Stimulated activated CD8-positive, alpha-beta memory T cell treated with anti-CD3 and anti-CD28 coated beads, Interleukin-12 subunit alpha, Interleukin-12 subunit beta, amount 100 ng/mL, for 24 hours (primary cell): ENCODE measurements around the gene PROZ.
"Not testable (repeated sequence)": the region's sequence is repeated elsewhere in the genome, so short reads cannot be mapped to it uniquely, and the experiment has no call there.

Experiments used
- DNase-seq: peaks from one replicate; pipeline ENCODE4 v3.0.0-alpha.2; 2020; ENCODE audit errors: extremely low read depth

The PROZ gene, protein sequence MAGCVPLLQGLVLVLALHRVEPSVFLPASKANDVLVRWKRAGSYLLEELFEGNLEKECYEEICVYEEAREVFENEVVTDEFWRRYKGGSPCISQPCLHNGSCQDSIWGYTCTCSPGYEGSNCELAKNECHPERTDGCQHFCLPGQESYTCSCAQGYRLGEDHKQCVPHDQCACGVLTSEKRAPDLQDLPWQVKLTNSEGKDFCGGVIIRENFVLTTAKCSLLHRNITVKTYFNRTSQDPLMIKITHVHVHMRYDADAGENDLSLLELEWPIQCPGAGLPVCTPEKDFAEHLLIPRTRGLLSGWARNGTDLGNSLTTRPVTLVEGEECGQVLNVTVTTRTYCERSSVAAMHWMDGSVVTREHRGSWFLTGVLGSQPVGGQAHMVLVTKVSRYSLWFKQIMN

GRCh38 chr13:113157929-113158747 lies at the start of gene PROZ:
Gene PROZ (plus strand): TSS chr13:113158648. CDS start chr13:113158661, 13 bp downstream.
- no peak for DNase-seq

DNA sequence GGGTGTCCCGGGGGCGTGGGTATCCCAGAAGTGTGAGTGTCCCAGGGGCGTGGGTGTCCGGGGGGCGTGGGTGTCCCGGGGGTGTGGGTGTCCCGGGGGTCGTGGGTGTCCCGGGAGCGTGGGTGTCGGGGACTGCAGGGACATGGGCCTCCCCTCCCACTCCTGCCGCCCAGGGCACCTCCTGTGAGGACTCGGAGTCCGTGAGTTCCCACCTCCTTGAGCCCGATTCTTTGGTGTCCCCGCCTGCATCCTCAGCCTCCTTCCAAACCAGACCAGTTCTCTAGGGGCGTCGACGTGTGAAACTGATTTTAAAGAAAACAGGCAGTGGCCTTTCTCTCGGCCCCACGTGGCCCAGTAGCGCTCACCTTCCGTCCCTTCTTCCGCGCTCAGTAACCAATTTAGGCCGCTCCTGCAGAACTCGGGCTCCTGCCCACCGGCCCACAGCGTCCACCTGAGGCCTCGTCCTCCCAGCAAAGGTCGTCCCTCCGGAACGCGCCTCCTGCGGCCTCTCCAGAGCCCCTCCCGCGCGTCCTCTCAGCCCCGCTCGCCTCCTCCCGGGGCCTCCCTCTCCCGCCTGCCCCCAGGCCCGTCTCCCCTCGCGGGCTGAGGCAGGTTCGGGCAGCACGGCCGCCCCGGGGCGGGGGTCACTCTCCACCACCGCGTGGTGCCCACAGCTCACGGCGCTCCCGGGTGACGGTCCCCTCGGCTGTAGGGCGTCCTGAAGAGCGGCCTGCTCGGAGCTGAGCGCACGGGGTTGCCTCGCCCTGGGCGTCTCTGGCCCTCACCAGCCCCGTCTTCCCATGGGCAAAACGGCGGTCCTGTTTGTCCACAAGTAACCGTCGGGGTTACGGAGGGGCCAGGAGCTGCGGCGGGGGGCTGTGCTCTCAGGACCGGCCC lies 49.0 kb upstream of the PROZ start:
- DNase-seq = no peak

DNA sequence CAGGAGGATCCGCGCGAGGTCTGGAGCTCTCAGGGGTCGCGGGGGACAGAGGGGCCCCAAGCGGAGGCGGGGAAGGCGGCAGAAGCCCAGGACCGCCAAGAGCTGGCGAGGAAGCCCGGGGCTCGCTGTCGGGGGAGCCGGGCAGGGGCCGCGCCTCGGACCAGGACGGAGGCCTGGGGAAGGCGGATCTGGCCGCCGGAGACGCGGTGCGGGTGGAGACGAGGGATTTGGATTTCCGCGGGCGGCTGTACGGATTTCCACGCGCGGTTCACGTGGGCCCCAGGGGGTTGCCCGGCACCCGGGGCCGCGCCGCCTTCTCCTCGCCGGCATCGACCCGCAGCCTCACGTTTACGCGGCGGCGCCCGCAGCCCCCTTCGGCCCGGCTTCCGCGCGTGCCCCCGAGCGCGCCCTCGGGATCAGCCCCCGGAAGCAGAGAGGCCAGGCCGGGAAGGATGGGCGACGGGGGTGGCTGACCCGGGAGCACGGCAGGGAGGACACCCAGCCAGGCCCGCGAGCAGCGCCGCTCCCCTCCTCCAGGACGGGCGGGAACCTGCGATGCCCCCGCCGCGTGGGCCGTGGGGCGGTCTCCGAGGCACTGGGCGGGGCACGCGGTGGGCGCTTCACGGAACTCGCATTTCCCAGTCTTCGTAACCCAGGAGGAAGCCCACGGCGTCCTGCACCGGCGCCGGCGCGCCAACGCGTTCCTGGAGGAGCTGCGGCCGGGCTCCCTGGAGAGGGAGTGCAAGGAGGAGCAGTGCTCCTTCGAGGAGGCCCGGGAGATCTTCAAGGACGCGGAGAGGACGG lies 48.2 kb upstream of the PROZ start:
- DNase-seq = no peak

DNA sequence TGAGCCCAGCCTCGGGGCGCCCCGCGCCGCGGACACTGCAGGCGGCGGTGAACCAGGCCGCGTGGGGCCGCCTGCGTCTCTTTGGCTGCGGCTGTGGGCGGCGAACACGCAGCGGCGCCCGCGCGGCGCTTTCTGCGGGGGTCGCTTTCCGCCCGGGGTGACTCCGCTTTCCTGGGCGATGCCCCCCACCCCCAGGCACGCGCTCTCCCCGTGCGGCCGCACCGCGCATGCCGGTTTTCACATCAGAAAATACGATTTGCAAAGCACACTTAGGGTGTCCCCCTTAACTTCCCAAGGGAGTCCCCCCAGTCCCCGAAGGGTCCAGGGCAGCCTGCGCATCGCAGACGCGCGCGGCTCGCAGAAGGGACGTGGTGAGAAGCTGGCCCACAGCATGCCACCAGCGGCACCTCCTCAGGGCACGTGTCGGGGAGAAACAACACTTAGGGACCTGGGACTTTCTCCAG lies 47.6 kb upstream of the PROZ start:
- no peak for DNase-seq

DNA sequence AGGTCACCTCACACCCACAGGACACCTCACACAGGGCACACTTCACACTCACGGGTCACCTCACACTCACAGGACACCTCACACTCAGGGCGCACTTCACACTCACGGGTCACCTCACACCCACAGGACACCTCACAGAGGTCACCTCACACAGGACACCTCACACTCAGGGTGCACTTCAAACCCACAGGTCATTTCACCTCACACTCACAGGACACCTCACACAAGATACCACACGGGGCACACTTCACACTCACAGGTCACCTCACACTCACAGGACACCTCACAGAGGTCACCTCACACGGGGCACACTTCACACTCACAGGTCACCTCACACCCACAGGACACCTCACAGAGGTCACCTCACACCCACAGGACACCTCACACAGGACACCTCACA lies 46.6 kb upstream of the PROZ start:
- DNase-seq = not testable (repeated sequence)

DNA sequence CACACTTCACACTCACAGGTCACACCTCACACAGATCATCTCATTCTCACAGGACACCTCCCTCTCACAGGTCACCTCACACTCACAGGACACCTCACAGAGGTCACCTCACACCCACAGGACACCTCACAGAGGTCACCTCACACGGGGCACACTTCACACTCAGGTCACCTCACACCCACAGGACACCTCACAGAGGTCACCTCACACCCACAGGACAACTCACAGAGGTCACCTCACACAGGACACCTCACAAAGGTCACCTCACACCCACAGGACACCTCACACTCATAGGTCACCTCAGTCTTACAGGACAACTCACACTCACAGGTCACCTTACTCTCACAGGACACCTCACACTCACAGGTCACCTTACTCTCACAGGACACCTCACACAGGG lies 46.0 kb upstream of the PROZ start:
- not testable (repeated sequence) for DNase-seq

- DNase-seq = no peak
Observed at GRCh38 chr13:113112893-113113845, 45.3 kb upstream of the PROZ start.

DNA sequence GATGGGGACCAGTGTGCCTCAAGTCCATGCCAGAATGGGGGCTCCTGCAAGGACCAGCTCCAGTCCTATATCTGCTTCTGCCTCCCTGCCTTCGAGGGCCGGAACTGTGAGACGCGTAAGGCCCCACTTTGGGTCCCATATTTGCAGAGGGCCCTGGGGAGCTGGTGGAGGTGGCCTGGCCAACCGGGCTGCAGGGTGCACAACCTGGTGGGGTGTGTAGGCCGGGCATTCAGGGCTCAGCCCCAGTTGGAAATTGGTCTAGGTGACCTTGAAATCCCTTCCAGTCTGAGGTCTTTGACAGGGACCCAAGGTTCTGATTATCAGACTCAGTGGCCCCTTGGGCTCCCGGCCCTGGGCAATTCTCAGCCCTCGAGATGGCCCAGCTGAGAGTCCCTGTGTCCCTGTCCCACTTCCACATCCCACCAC lies 44.6 kb upstream of the PROZ start:
- no peak for DNase-seq

- DNase-seq = no peak
Observed at GRCh38 chr13:113114511-113115362, 43.7 kb upstream of the PROZ start.

GRCh38 chr13:113115363-113116205 lies 42.9 kb upstream of the PROZ start:
- DNase-seq = no peak

DNA sequence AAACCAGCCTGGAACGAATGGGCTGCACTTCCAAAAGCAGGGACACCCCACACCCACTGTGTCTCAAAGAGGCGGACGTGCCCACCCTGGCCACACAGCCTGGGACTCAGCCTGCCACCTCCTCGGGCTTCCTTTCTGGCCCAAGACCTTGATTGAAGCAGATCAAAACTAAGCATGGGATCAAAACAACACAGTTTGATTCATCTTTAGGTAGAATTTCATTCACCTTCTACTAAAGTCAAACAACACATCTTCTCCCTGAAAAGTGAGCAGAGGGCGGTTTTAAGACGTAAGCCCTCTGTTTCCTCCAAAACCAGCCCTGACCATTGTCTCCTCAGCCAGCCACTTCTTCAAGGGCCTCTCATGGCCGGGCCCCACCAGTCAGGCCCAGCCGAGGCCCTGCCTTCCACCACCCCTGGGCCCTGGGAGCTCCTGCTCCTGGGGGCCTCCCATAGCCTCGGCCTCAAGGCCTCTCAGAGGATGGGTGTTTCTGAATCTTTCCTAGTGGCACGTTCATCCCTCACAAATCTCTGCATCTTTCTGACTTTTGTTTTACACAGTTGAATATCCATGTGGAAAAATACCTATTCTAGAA lies 42.1 kb upstream of the PROZ start:
- no peak for DNase-seq

DNA sequence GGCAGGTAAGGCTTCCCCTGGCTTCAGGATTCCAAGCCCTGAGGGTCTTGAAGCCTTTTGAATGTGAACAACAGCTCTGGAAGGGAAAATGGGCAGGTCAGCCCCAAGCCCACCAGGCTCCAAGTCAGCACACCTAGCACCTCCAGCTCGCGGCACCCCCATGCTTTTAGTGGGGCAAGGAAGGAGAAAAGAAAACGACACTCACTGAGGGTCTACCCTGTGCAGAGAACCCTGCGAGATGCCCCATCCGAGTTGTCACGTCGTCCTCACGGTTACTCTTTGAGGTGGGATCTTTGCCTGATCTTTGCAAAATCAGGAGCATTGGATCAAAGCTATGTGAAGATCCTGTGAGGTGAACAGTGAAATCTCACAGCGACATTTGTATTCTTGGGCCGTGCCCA lies 41.6 kb upstream of the PROZ start:
- no peak for DNase-seq

DNA sequence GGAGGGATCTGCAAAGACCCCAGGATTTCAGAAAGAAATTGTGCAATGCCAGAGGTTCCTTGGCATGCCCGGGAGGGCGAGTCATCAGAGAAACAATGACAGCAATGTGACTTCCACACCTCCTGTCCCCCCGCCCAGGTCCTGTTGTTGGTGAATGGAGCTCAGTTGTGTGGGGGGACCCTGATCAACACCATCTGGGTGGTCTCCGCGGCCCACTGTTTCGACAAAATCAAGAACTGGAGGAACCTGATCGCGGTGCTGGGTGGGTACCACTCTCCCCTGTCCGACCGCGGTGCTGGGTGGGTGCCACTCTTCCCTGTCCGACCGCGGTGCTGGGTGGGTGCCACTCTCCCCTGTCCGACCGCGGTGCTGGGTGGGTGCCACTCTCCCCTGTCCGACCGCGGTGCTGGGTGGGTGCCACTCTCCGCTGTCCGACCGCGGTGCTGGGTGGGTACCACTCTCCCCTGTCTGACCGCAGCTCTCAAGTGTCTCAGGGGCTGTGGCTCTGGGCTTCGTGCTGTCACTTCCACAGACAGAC lies 41.0 kb upstream of the PROZ start:
- DNase-seq = no peak

- no peak for DNase-seq
Observed at GRCh38 chr13:113117911-113118260, 40.6 kb upstream of the PROZ start.

- no peak for DNase-seq
Observed at GRCh38 chr13:113118261-113119021, 40.0 kb upstream of the PROZ start.

GRCh38 chr13:113119166-113119821 lies 39.2 kb upstream of the PROZ start:
- no peak for DNase-seq
